ENCODE measurements around the gene ACTN1. TPM values are rescaled to one million over a fixed set of nuclear protein-coding genes. Genes with fewer than 3 reads are reported as not detected.

ACTN1 gene
- total and polyA plus RNA-seq, 10 of the 15 experiments (the other 5 are each of a cell fraction or from before 2014, with no cell fraction given), result 0.14 to 39.4 (median 2.6) TPM

GRCh38 chr14:68970736-68971135 lies 8.4 kb downstream of the ACTN1 start:
- no peaks in the 10 kb centered on the region for H3K4me1 ChIP-seq (ENCODE audit: control insufficient read depth, insufficient read depth, low read length)
- no peak overlapping the region for H3K9ac ChIP-seq (ENCODE audit: control insufficient read depth, insufficient read depth, low read length)
- no peak for TF ChIP-seq TCF3 (IDR thresholded peaks at IDR 0.05; ENCODE audit: borderline replicate concordance, insufficient read depth, low read depth, low read length)
- no peak for TF ChIP-seq SMAD1 (IDR thresholded peaks at IDR 0.05; ENCODE audit: low read depth, partially characterized antibody)
- no peak for TF ChIP-seq NBN (IDR thresholded peaks at IDR 0.05)
- no peak for TF ChIP-seq ZNF592 (IDR thresholded peaks at IDR 0.05)
- no peak for TF ChIP-seq ZNF217 (IDR thresholded peaks at IDR 0.05)
- TF ChIP-seq SKIL (IDR thresholded peaks at IDR 0.05; ENCODE audit: low read depth, poor library complexity, severe bottlenecking), result no peak
- TF ChIP-seq MTA3 (IDR thresholded peaks at IDR 0.05; ENCODE audit: borderline replicate concordance, low read length), result no peak
- no peak for TF ChIP-seq PRDM15 (CRISPR knock-in tag; IDR thresholded peaks at IDR 0.05)
- TF ChIP-seq BRCA1 (IDR thresholded peaks at IDR 0.05; ENCODE audit: low read depth, low read length), result no peak
- no peak for TF ChIP-seq GATAD2B (conservative IDR thresholded peaks at IDR 0.05; ENCODE audit: low read depth)
- TF ChIP-seq NFIC (IDR thresholded peaks at IDR 0.05; ENCODE audit: low read depth, low read length), result no peak
- TF ChIP-seq USF2 (IDR thresholded peaks at IDR 0.05; ENCODE audit: borderline replicate concordance, low read depth, low read length), result no peak

More at GRCh38 chr14:68970736-68971135, 8.4 kb downstream of the ACTN1 start:
- POLR2A ChIA-PET, result interaction anchor here (1.7 kb wide), 1 partner anchor 9 kb away, joined by 5 read pairs; no protein-coding TSS in a partner anchor
- no peak for FAIRE-seq
- in situ Hi-C loops (cut with MboI), result no loop called here
- intact Hi-C loops (cut with micrococcal nuclease; ENCODE audit: unreplicated experiment), result no loop called here
- no peaks in the 10 kb centered on the region for H4K20me1 ChIP-seq (ENCODE audit: control insufficient read depth, insufficient read depth)
- H3K36me3 ChIP-seq (ENCODE audit: control insufficient read depth in 2 of 2, insufficient read depth in 2 of 2, low read length in 1 of 2), result no peaks in the 10 kb centered on the region; a peak in 1 of 4 replicates
- CTCF ChIA-PET, result no interaction called here
- SMC1A ChIA-PET (ENCODE audit: uncharacterized antibody, unreplicated experiment), result no interaction called here
- peaks cover 11% of the 10 kb centered on the region; the same call in 2 of the 3 replicates for H3K9me3 ChIP-seq (replicated peaks; ENCODE audit: control insufficient read depth, insufficient read depth, low read length)
- ATAC-seq, result no peak
- no TSS peak for BruUV-seq (replicated peaks)
- H3K79me2 ChIP-seq (ENCODE audit: control insufficient read depth, insufficient read depth, low read length), result no peaks in the 10 kb centered on the region; the same call in 1 of the 2 replicates
- no peak overlapping the region for H3K4me2 ChIP-seq (ENCODE audit: control insufficient read depth, insufficient read depth)
- RAD21 ChIA-PET (ENCODE audit: unreplicated experiment), result no interaction called here
- H2AFZ ChIP-seq (ENCODE audit: control insufficient read depth, low read depth, low read length), result no peak overlapping the region
- DNase-seq (ENCODE audit: low read depth, low spot score), result no peak
- H3K27me3 ChIP-seq (replicated peaks in 1 of 2; ENCODE audit: control insufficient read depth in 2 of 2, insufficient read depth in 2 of 2, low read length in 1 of 2), result no peaks in the 10 kb centered on the region
- H3K27ac ChIP-seq (ENCODE audit: control insufficient read depth, insufficient read depth), result no peak overlapping the region
- H3K4me3 ChIP-seq, result no peak overlapping the region
- WGBS (ENCODE audit: insufficient coverage, insufficient replicate concordance, low lambda C conversion rate, missing lambda C conversion rate), result 59% methylated on average over 5 of the region's 5 CpGs

Data from GM12878 (cell line).